OCI-LY3 (cell line): Measurements from ENCODE around the gene CLDN22.

Source experiments
- H2AFZ ChIP-seq: fragments of 200-600, 300-600 bp; shearing (Covaris generic); 2 replicates; pipeline ENCODE4 v1.6.0; 2014; ENCODE audit warnings: antibody characterized with exemption, low read depth, low read length
- H3K27ac ChIP-seq: fragments of 200-600, 300-600 bp; sonication (generic); 2 replicates; pipeline ENCODE4 v1.5.1; 2014; ENCODE audit warnings: mild to moderate bottlenecking, low read length, moderate library complexity, mixed read lengths
- H3K27me3 ChIP-seq: fragments of 200-600, 300-600 bp; sonication (generic); 2 replicates; pipeline ENCODE4 v1.6.1; 2014; ENCODE audit warnings: low read depth, low read length, mixed read lengths
- H3K36me3 ChIP-seq: fragments of 200-600, 300-600 bp; sonication (generic); replicated peaks from 2 replicates; pipeline ENCODE3; 2014; ENCODE audit warnings: low read depth, low read length, mixed read lengths
- H3K4me1 ChIP-seq: fragments of 300-600, 200-600 bp; sonication (generic); 2 replicates; pipeline ENCODE4 v1.6.1; 2014; ENCODE audit warnings: low read length, mixed read lengths
- H3K4me2 ChIP-seq: fragments of 200-600, 300-600 bp; sonication (generic); 2 replicates; pipeline ENCODE4 v1.6.1; 2014; ENCODE audit warnings: low read length, mixed read lengths
- H3K4me3 ChIP-seq: fragments of 300-600, 200-600 bp; sonication (generic); 2 replicates; pipeline ENCODE4 v1.5.1; 2014; ENCODE audit warnings: antibody characterized with exemption, mild to moderate bottlenecking, low read length, moderate library complexity
- H3K79me2 ChIP-seq: fragments of 300-600, 200-600 bp; shearing (Covaris generic); 2 replicates; pipeline ENCODE4 v1.6.1; 2014; ENCODE audit warnings: mild to moderate bottlenecking, low read length, mixed read lengths
- H3K9ac ChIP-seq: fragments of 300-600, 200-600 bp; shearing (Covaris generic); 2 replicates; pipeline ENCODE4 v1.6.0; 2014; ENCODE audit warnings: mild to moderate bottlenecking, low read length, moderate library complexity
- H3K9me3 ChIP-seq: fragments of 200-600, 300-600 bp; shearing (Covaris generic); 2 replicates; pipeline ENCODE4 v1.6.1; 2014; ENCODE audit warnings: low read length, mixed read lengths; ENCODE audit not compliant: insufficient read depth
- H4K20me1 ChIP-seq: fragments of 200-600, 300-600 bp; sonication (generic); 2 replicates; pipeline ENCODE4 v1.6.1; 2016; ENCODE audit warnings: low read length, mixed read lengths; ENCODE audit not compliant: insufficient read depth
- EZH2phosphoT487 ChIP-seq: fragments of 200-600 bp; shearing (Covaris generic); IDR thresholded peaks from 2 replicates; pipeline ENCODE4 v1.6.1; 2018; ENCODE audit warnings: antibody characterized with exemption, mixed run types, low read depth
- TF ChIP-seq, protein P1 (sequence below): fragments of 200-600, 300-600 bp; sonication (generic); IDR thresholded peaks from 2 replicates; pipeline ENCODE4 v1.5.1; 2014; ENCODE audit warnings: antibody characterized with exemption, low read length, low read depth

Gene CLDN22

DNA sequence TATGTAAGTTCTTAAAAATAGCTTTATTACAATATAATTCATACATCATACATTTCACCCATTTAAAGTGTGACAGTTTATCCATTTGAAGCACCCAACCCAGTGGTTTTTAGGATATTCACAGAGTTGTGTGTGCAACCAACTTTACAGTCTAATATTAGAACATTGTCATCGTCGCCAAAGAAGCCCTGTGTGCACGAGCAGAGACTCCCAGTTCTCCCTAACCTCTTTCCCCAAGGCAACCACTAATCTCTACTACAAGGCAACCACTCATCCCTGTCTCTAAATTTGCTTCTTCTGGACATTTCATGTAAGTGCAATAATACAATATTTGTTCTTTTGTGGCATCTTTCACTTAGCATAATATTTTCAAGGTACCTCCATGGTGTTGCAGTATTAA is 47.7 kb downstream of the CLDN22 start:
- peaks cover 13% of the 10 kb centered on the region; the same call in 1 of the 2 replicates for H3K9me3 ChIP-seq
- no peak overlapping the region for H3K4me3 ChIP-seq
- TF ChIP-seq, protein P1, sequence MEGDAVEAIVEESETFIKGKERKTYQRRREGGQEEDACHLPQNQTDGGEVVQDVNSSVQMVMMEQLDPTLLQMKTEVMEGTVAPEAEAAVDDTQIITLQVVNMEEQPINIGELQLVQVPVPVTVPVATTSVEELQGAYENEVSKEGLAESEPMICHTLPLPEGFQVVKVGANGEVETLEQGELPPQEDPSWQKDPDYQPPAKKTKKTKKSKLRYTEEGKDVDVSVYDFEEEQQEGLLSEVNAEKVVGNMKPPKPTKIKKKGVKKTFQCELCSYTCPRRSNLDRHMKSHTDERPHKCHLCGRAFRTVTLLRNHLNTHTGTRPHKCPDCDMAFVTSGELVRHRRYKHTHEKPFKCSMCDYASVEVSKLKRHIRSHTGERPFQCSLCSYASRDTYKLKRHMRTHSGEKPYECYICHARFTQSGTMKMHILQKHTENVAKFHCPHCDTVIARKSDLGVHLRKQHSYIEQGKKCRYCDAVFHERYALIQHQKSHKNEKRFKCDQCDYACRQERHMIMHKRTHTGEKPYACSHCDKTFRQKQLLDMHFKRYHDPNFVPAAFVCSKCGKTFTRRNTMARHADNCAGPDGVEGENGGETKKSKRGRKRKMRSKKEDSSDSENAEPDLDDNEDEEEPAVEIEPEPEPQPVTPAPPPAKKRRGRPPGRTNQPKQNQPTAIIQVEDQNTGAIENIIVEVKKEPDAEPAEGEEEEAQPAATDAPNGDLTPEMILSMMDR: no peak
- TF ChIP-seq EZH2phosphoT487: no peak
- no peaks in the 10 kb centered on the region for H4K20me1 ChIP-seq
- H2AFZ ChIP-seq: no peak overlapping the region
- no peak overlapping the region for H3K27ac ChIP-seq
- no peaks in the 10 kb centered on the region for H3K27me3 ChIP-seq
- H3K9ac ChIP-seq: no peak overlapping the region
- no peaks in the 10 kb centered on the region for H3K79me2 ChIP-seq
- H3K4me1 ChIP-seq: peaks cover 8% of the 10 kb centered on the region
- no peaks in the 10 kb centered on the region for H3K36me3 ChIP-seq
- no peak overlapping the region for H3K4me2 ChIP-seq

DNA sequence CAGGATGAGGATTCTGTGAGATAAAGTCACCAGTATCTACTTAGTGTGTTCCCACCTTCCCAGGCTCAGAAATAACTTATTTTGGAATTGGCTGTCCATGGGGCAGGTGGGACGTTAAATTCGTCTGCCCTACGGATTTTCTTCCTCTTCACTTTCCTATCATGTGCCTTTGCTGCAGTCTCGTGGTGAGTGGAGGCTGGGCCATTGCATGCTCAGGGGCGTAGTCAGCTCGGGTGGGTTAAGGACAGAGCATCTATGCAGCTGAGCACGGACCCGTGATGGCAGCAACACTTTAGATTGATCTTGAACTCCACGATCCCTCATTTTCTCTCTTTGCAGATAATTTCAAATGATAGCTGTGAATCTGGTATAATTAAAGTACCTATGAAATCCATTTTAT is 51.5 kb downstream of the CLDN22 start:
- H3K4me2 ChIP-seq: no peak overlapping the region
- no peaks in the 10 kb centered on the region for H3K36me3 ChIP-seq
- H3K4me3 ChIP-seq: no peak overlapping the region
- no peak for TF ChIP-seq EZH2phosphoT487
- TF ChIP-seq, protein P1: no peak
- no peak overlapping the region for H3K27ac ChIP-seq
- no peaks in the 10 kb centered on the region for H4K20me1 ChIP-seq
- H3K4me1 ChIP-seq: peaks cover 8% of the 10 kb centered on the region
- H3K9me3 ChIP-seq: no peaks in the 10 kb centered on the region
- H3K9ac ChIP-seq: no peak overlapping the region
- no peaks in the 10 kb centered on the region for H3K79me2 ChIP-seq
- no peaks in the 10 kb centered on the region for H3K27me3 ChIP-seq
- H2AFZ ChIP-seq: no peak overlapping the region
